Heart right ventricle (tissue), 16 donors: ENCODE measurements around the gene RALGAPA2. TPM values are rescaled to one million over a fixed set of nuclear protein-coding genes. Genes with fewer than 3 reads are reported as not detected.

Experiments
- ATAC-seq, 8 donors: fragments of 200-7000 bp; cut with Tn5 transposase; one replicate each; pipeline ENCODE4 v1.9.1; 2020; ENCODE audit warnings: mild to moderate bottlenecking in 8 of 8, moderate library complexity in 8 of 8, moderate number of reproducible peaks in 1 of 8
- DNase-seq, 2 donors: peaks; one replicate each; pipeline ENCODE4 v3.0.0-alpha.2; 2020
- H3K27ac ChIP-seq, 10 donors: fragments of 200-600 bp; sonication (generic) in 2 of 10; one replicate each; pipeline versions ENCODE4 v1.5.0 to v1.8.0; 2020 to 2022; ENCODE audit warnings: mild to moderate bottlenecking in 3 of 10
- H3K27me3 ChIP-seq, 7 donors: fragments of 200-600 bp; one replicate each; pipeline ENCODE4 v1.8.0; 2021 to 2022; ENCODE audit warnings: mild to moderate bottlenecking in 2 of 7
- H3K36me3 ChIP-seq, 9 donors: fragments of 200-600 bp; sonication (generic) in 1 of 9; one replicate each; pipeline versions ENCODE4 v1.5.0 to v1.8.0; 2020 to 2022; ENCODE audit warnings: mild to moderate bottlenecking in 2 of 9
- H3K4me1 ChIP-seq, 9 donors: fragments of 200-600 bp; sonication (generic) in 1 of 9; one replicate each; pipeline versions ENCODE4 v1.5.0 to v1.8.0; 2020 to 2022; ENCODE audit warnings: mild to moderate bottlenecking in 4 of 9
- H3K4me3 ChIP-seq, 10 donors: fragments of 200-600 bp; sonication (generic) in 2 of 10; one replicate each; pipeline versions ENCODE4 v1.5.0 to v1.8.0; 2020 to 2022; ENCODE audit warnings: mild to moderate bottlenecking in 7 of 10, moderate library complexity in 2 of 10
- H3K9me3 ChIP-seq, 11 donors: fragments of 200-600 bp in 10 of 11; sonication (generic) in 2 of 11; one replicate each; pipeline versions ENCODE4 v1.5.0 to v1.8.0; 2013 to 2022; ENCODE audit warnings: mild to moderate bottlenecking in 2 of 11, control low read depth in 1 of 11, moderate library complexity in 1 of 11
- WGBS, 2 donors: extraction: QIAGEN DNeasy Blood & Tissue Kit; methylation state at CpG; one replicate each; pipeline ENCODE4 v1.1.7; 2013; ENCODE audit warnings: inconsistent platforms in 1 of 2; 5-methylcytosine and 5-hydroxymethylcytosine counted together
- intact Hi-C, 10 donors: fragments of 100-400 bp; cut with DNase I; formaldehyde crosslinking; loops; one replicate each; pipeline versions ENCODE4 v1.11.1 to v1.14.2; 2022
- polyA plus RNA-seq, 2 donors: library from polyadenylated mRNA; stranded (reverse); fragments of 200-250 nt; gene quantifications; one replicate each; pipeline ENCODE4 v1.2.3, GENCODE V29; 2013
- total RNA-seq, 10 donors: library from RNA; stranded (reverse); fragmentation: NEBNext Ultra II Directional in 3 of 10; extraction: Animal tissue kit (Norgen Biotek cat#: 25700) in 3 of 10; gene quantifications; one replicate each; pipeline versions ENCODE4 v1.2.1 to v1.2.4, GENCODE V29; 2021 to 2023
- TF ChIP-seq, protein P1 (sequence below), 9 donors: fragments of 200-600 bp; sonication (generic) in 2 of 9; IDR thresholded peaks; one replicate each; pipeline versions ENCODE4 v1.5.0 to v1.8.0; 2021 to 2022; ENCODE audit warnings: antibody characterized with exemption in 9 of 9, mild to moderate bottlenecking in 5 of 9, moderate library complexity in 1 of 9
- donor health status: Arrhythmogenic right ventricular cardiomyopathy.
- donor health status: ischemic (EF 13 %, LVEDD 7.1; RV severe dilation, severe dysfunction).
- donor health status: healthy with polysubstance abuse.
- donor health status: DM: no; HTN: yes; CAD: no.
- donor health status: DM: no; HTN: no; CAD: no.
- donor health status: ischemic (EF 25% LVEDD 6.9; RV normal size, moderate dysfunction).
- donor health status: ischemic (EF 25% LVEDD 5.7; RV mildly dilated, moderate dysfunction).
- donor health status: healthy.
- donor health status: DM: yes; HTN: yes; CAD: no.
- donor health status: Ischemic cardiomyopathy.
- donor health status: ischemic (EF 35%, LVEDD 5.7; RV mildly dilated, moderate dysfunction).
- donor health status: nonischemic (EF 11% LVEDD 7.7; RV severe dilation, severe dysfunction).
- donor health status: DM: yes; HTN: yes; CAD: no.
- donor health status: PGD.
- donor health status: ischemic (EF 29% LVEDD 5.4; RV normal size, mild dysfunction).
- donor health status: nonischemic (EF 23%, LVEDD 6.1; RV moderate dilation, normal function).

The RALGAPA2 gene
- total and polyA plus RNA-seq, 12 donors, result 4.1 to 26.8 (median 18.2) TPM

DNA sequence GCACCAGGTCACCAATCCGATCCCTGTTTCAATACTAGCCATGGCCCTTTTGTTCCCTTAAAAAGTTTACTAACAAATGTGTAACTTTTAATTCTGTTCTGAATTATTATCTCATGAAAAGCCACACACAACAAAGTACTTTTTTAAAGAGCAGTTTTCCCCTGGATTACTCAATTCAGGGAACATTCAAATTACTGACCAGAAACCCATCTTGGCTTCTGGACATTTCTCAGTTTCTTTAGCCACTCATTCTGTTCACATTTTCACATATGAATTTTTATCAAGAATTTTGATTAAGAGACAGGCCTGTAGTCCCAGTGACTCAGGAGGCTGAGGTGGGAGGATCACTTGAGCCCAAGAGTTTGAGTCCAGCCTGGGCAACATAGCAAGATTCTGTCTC lies 297.1 kb downstream of the RALGAPA2 start:
- Histone ChIP-seq H3K36me3 (peaks cover 0 to 23% (median 0%) of the 10 kb centered on the region in 9 donors), H3K9me3 (no peaks in the 10 kb centered on the region), H3K4me1 (peaks cover 0 to 26% (median 8%) of the 10 kb centered on the region in 9 donors), H3K27ac (no peak overlapping the region), H3K4me3 (no peak overlapping the region), H3K27me3 (no peaks in the 10 kb centered on the region)
- intact Hi-C loops, result no loop called here
- TF ChIP-seq, protein P1, sequence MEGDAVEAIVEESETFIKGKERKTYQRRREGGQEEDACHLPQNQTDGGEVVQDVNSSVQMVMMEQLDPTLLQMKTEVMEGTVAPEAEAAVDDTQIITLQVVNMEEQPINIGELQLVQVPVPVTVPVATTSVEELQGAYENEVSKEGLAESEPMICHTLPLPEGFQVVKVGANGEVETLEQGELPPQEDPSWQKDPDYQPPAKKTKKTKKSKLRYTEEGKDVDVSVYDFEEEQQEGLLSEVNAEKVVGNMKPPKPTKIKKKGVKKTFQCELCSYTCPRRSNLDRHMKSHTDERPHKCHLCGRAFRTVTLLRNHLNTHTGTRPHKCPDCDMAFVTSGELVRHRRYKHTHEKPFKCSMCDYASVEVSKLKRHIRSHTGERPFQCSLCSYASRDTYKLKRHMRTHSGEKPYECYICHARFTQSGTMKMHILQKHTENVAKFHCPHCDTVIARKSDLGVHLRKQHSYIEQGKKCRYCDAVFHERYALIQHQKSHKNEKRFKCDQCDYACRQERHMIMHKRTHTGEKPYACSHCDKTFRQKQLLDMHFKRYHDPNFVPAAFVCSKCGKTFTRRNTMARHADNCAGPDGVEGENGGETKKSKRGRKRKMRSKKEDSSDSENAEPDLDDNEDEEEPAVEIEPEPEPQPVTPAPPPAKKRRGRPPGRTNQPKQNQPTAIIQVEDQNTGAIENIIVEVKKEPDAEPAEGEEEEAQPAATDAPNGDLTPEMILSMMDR (IDR thresholded peaks at IDR 0.05), result no peak
- 92% methylated on average over 1 of the region's 1 CpG for WGBS, 2 donors
- ATAC-seq, result no peak
- no peak for DNase-seq

DNA sequence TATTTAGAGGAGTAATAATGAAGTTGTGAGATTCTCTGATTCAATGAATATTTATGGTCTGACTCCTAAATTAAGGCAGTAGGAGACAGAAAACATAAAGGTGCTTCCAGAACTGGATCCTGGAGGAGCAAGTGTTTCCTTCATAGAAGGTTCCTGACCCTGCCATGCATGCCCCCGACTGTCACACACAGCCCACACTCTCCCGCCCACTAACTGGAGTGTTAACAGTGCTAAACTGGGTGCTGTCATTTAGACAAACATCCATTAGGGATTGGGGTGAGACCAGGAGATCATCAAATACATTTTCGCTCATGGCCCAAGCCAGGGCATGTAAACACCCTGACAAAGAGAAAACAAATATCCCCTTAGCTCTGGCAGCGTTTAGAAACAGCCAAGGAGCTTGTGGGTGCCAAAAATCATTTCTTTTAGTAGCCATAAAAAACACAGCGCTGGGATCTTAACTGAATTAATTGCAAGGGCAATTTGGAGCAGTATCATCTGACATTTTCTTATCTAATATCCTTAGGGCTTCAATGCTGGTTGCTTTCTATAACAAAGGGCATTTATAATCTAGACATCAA lies 297.7 kb downstream of the RALGAPA2 start:
- no peaks in the 10 kb centered on the region for H3K27me3 ChIP-seq
- H3K27ac ChIP-seq, result no peak overlapping the region
- WGBS, 2 donors, result 83 to 84% methylated on average over 5 of the region's 5 CpGs
- H3K9me3 ChIP-seq, result no peaks in the 10 kb centered on the region
- peaks cover 0 to 24% (median 9%) of the 10 kb centered on the region in 9 donors for H3K4me1 ChIP-seq
- H3K36me3 ChIP-seq, result peaks cover 0 to 26% (median 0%) of the 10 kb centered on the region in 9 donors
- ATAC-seq (no peak), DNase-seq (no peak)
- intact Hi-C loops, result loop anchor here in 1 of 10 donors (5.0 kb wide), 1 partner anchor 53 kb away; no protein-coding TSS in a partner anchor
- TF ChIP-seq, protein P1 (IDR thresholded peaks at IDR 0.05), result no peak
- H3K4me3 ChIP-seq, result no peak overlapping the region

DNA sequence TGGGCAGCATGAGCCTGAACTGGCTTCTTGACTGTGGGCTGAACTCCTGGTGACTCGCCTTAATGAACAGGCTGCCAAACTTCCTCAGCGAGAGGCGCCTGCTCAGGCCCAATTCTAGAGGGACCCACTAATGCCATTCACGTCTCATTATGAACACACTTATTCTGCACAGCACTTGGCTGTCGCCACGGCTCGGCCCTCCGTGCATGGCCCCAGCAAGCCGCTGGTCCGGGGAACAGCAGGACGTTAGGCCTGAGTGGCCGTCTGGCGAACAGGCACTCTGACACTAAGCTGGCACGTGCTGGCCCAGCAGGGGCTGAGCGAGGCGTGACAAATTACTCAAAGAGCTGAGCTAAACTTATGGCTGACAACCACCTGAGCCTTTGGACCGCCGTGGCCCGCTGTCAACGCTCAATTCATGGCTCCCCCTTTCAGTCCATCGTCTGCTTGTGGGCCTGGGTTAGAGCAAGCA lies 298.6 kb downstream of the RALGAPA2 start:
- intact Hi-C loops, result loop anchor here in 1 of 10 donors (5.0 kb wide), 1 partner anchor 53 kb away; no protein-coding TSS in a partner anchor
- WGBS, 2 donors, result 91 to 92% methylated on average over 21 of the region's 21 CpGs
- Histone ChIP-seq H3K4me3 (no peak overlapping the region), H3K27ac (no peak overlapping the region), H3K27me3 (no peaks in the 10 kb centered on the region), H3K9me3 (no peaks in the 10 kb centered on the region), H3K4me1 (peaks cover 0 to 22% (median 9%) of the 10 kb centered on the region in 9 donors), H3K36me3 (peaks cover 0 to 35% (median 0%) of the 10 kb centered on the region in 9 donors)
- DNase-seq (no peak), ATAC-seq (no peak)
- TF ChIP-seq, protein P1 (IDR thresholded peaks at IDR 0.05), result no peak

DNA sequence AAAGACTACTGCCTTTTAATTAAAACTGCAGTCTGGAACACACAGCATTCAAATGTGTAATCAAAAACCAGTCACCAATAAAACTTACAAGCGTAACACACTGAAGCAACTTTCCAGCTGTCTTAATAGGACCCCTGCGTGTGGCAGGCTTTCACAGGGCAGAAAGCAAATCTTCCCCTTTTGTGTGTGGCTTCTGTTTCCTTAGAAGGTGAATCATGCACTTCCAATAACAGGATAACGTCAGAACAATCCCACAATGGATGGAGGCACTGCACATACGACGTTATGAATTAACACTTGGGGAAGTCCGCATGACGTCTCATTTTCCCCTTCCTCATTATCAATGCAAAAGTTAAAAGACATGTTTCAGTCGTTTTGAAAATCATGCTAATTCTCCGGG lies 299.7 kb downstream of the RALGAPA2 start:
- 71 to 79% methylated on average over 9 of the region's 9 CpGs for WGBS, 2 donors
- no peaks in the 10 kb centered on the region for H3K9me3 ChIP-seq
- ATAC-seq (no peak), DNase-seq (no peak)
- H3K27ac ChIP-seq, result no peak overlapping the region
- H3K4me1 ChIP-seq, result peaks cover 0 to 33% (median 18%) of the 10 kb centered on the region in 9 donors
- TF ChIP-seq, protein P1 (IDR thresholded peaks at IDR 0.05), result no peak
- H3K27me3 ChIP-seq, result no peaks in the 10 kb centered on the region
- intact Hi-C loops, result loop anchor here in 1 of 10 donors (5.0 kb wide), 1 partner anchor 55 kb away; no protein-coding TSS in a partner anchor
- peaks cover 0 to 39% (median 0%) of the 10 kb centered on the region in 9 donors for H3K36me3 ChIP-seq
- no peak overlapping the region for H3K4me3 ChIP-seq
